ENCODE data around the gene SFXN5.

- TF ChIP-seq, protein P1, sequence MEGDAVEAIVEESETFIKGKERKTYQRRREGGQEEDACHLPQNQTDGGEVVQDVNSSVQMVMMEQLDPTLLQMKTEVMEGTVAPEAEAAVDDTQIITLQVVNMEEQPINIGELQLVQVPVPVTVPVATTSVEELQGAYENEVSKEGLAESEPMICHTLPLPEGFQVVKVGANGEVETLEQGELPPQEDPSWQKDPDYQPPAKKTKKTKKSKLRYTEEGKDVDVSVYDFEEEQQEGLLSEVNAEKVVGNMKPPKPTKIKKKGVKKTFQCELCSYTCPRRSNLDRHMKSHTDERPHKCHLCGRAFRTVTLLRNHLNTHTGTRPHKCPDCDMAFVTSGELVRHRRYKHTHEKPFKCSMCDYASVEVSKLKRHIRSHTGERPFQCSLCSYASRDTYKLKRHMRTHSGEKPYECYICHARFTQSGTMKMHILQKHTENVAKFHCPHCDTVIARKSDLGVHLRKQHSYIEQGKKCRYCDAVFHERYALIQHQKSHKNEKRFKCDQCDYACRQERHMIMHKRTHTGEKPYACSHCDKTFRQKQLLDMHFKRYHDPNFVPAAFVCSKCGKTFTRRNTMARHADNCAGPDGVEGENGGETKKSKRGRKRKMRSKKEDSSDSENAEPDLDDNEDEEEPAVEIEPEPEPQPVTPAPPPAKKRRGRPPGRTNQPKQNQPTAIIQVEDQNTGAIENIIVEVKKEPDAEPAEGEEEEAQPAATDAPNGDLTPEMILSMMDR (conservative IDR thresholded peaks at IDR 0.05; ENCODE audit: low read depth, low read length) = no peak
- TF ChIP-seq POLR2A (IDR thresholded peaks at IDR 0.05; ENCODE audit: low read depth, low read length) (no peak), MAFK (IDR thresholded peaks at IDR 0.05; ENCODE audit: low read depth, low read length) (no peak), BHLHE40 (IDR thresholded peaks at IDR 0.05; ENCODE audit: low read depth, low read length) (no peak), RAD21 (IDR thresholded peaks at IDR 0.05; ENCODE audit: low read length) (no peak), CEBPB (IDR thresholded peaks at IDR 0.05; ENCODE audit: low read depth, low read length) (no peak), RCOR1 (IDR thresholded peaks at IDR 0.05; ENCODE audit: insufficient replicate concordance, low read length) (no peak)
Observed at GRCh38 chr2:73078457-73079411, 7.2 kb upstream of the SFXN5 start.

All from IMR-90 (cell line).